Measurements from ENCODE around the gene KPNA5. TPM values are rescaled to one million over a fixed set of nuclear protein-coding genes. Genes with fewer than 3 reads are reported as not detected.

The KPNA5 gene
- total RNA-seq, 4 donors from 2014 or later: 1.1 to 8.2 (median 3.2) TPM

- Histone ChIP-seq H3K9me3 (no peaks in the 10 kb centered on the region), H3K27ac (no peak overlapping the region), H3K4me3 (peak overlapping the region in 1 of 4 donors; percentile 12), H3K4me1 (peaks cover 0 to 4% (median 0%) of the 10 kb centered on the region in 3 donors), H3K27me3 (no peaks in the 10 kb centered on the region), H3K36me3 (no peaks in the 10 kb centered on the region)
- TF ChIP-seq CTCF (IDR thresholded peaks at IDR 0.05): peak in 5 of 6 experiments; percentile 20 to 45 (median 24)
- no peak for TF ChIP-seq POLR2A (IDR thresholded peaks at IDR 0.05)
- intact Hi-C loops (cut with DNase I): no loop called here
- 28 to 38% methylated on average over 13 of the region's 13 CpGs for WGBS, 2 donors
- DNase-seq: no peak
Measured at GRCh38 chr6:116779573-116780164, 98.7 kb downstream of the KPNA5 start.

GRCh38 chr6:116783852-116784251 is 102.8 kb downstream of the KPNA5 start:
- Histone ChIP-seq H3K4me3 (no peak overlapping the region), H3K27me3 (no peaks in the 10 kb centered on the region), H3K9me3 (no peaks in the 10 kb centered on the region), H3K27ac (no peak overlapping the region), H3K4me1 (peaks cover 0 to 4% (median 0%) of the 10 kb centered on the region in 3 donors), H3K36me3 (no peaks in the 10 kb centered on the region)
- no peak for TF ChIP-seq POLR2A (IDR thresholded peaks at IDR 0.05)
- TF ChIP-seq CTCF (IDR thresholded peaks at IDR 0.05): no peak
- WGBS, 2 donors: 47 to 49% methylated on average over 5 of the region's 5 CpGs
- DNase-seq: no peak
- intact Hi-C loops (cut with DNase I): no loop called here

Other genes with a start within 250 kb of the KPNA5 start
- gene CALHM6, start 219.8 kb upstream of the KPNA5 start, total RNA-seq: 1 to 10 TPM; 1.4 to 7.8 (median 3.6) TPM
- gene CALHM5, start 169.6 kb upstream of the KPNA5 start, total RNA-seq: 1 to 10 TPM in 1 of 4 donors, under 1 TPM in 3; 0.04 to 1.7 (median 0.56) TPM
- not detected for gene TRAPPC3L, start 135.5 kb upstream of the KPNA5 start, total RNA-seq
- gene CALHM4, start 127.5 kb upstream of the KPNA5 start, total RNA-seq: not detected
- 10 to 100 TPM; 13.4 to 44.3 (median 29.9) TPM for gene RWDD1, start 109.7 kb upstream of the KPNA5 start, total RNA-seq
- gene RSPH4A, start 64.7 kb upstream of the KPNA5 start, total RNA-seq: under 1 TPM in 2 of 4 donors, not detected in 2; 0.09 to 0.19 TPM
- gene ZUP1, start 12.4 kb upstream of the KPNA5 start, total RNA-seq: 10 to 100 TPM in 1 of 4 donors, 1 to 10 TPM in 3; 8.3 to 10.2 (median 9.8) TPM
- 1 to 10 TPM in 3 of 4 donors, under 1 TPM in 1; 0.61 to 6.5 (median 3.1) TPM for gene FAM162B, start 84.5 kb downstream of the KPNA5 start, total RNA-seq
- gene GPRC6A, start 147.9 kb downstream of the KPNA5 start, total RNA-seq: not detected
- not detected for gene RFX6, start 196.0 kb downstream of the KPNA5 start, total RNA-seq